Measurements from ENCODE around the gene COPZ1. TPM values are rescaled to one million over a fixed set of nuclear protein-coding genes. Genes with fewer than 3 reads are reported as not detected.

COPZ1 gene
- total and polyA plus RNA-seq, 4 donors, result 98.8 to 163 (median 136) TPM

- Histone ChIP-seq H3K9me3 (ENCODE audit: control insufficient read depth in 4 of 4, insufficient read depth in 3 of 4, low read length in 3 of 4) (no peaks in the 10 kb centered on the region), H3K4me1 (ENCODE audit: control insufficient read depth in 5 of 5, insufficient read depth in 5 of 5, low read length in 5 of 5) (peaks cover 0 to 2% (median 0%) of the 10 kb centered on the region in 5 donors), H3K36me3 (ENCODE audit: control insufficient read depth in 4 of 4, insufficient read depth in 4 of 4, low read length in 4 of 4) (peaks cover 0 to 3% (median 0%) of the 10 kb centered on the region in 4 donors), H3K4me3 (no peak overlapping the region), H3K9ac (ENCODE audit: insufficient read depth in 1 of 2, low read length in 2 of 2) (no peak overlapping the region), H3K27me3 (ENCODE audit: control insufficient read depth in 3 of 3, insufficient read depth in 3 of 3, low read length in 2 of 3) (peaks cover 0 to 11% (median 9%) of the 10 kb centered on the region in 3 donors), H3K27ac (ENCODE audit: low read depth in 1 of 2, low read length in 1 of 2) (no peak overlapping the region)
- WGBS, 2 donors, result 57 to 78% methylated on average over 9 of the region's 9 CpGs
- ATAC-seq (ENCODE audit: insufficient read depth, low FRiP score) (no peak), DNase-seq (no peak)
- no peak for TF ChIP-seq CTCF (IDR thresholded peaks at IDR 0.05; ENCODE audit: control extremely low read depth, extremely low read depth)
Observed at GRCh38 chr12:54294953-54295566, 29.9 kb upstream of the COPZ1 start.

GRCh38 chr12:54296393-54297099 is 28.4 kb upstream of the COPZ1 start:
- H3K9ac ChIP-seq (ENCODE audit: insufficient read depth in 1 of 2, low read length in 2 of 2), result no peak overlapping the region
- no peak overlapping the region for H3K4me3 ChIP-seq
- peaks cover 0 to 7% (median 0%) of the 10 kb centered on the region in 5 donors for H3K4me1 ChIP-seq (ENCODE audit: control insufficient read depth in 5 of 5, insufficient read depth in 5 of 5, low read length in 5 of 5)
- WGBS, 2 donors, result 25 to 64% methylated on average over 5 of the region's 5 CpGs
- H3K9me3 ChIP-seq (ENCODE audit: control insufficient read depth in 4 of 4, insufficient read depth in 3 of 4, low read length in 3 of 4), result no peaks in the 10 kb centered on the region
- peaks cover 0 to 3% (median 0%) of the 10 kb centered on the region in 4 donors for H3K36me3 ChIP-seq (ENCODE audit: control insufficient read depth in 4 of 4, insufficient read depth in 4 of 4, low read length in 4 of 4)
- ATAC-seq (ENCODE audit: insufficient read depth, low FRiP score) (no peak), DNase-seq (no peak)
- H3K27ac ChIP-seq (ENCODE audit: low read depth in 1 of 2, low read length in 1 of 2), result no peak overlapping the region
- TF ChIP-seq CTCF (IDR thresholded peaks at IDR 0.05; ENCODE audit: control extremely low read depth, extremely low read depth), result no peak
- H3K27me3 ChIP-seq (ENCODE audit: control insufficient read depth in 3 of 3, insufficient read depth in 3 of 3, low read length in 2 of 3), result peaks cover 0 to 16% (median 14%) of the 10 kb centered on the region in 3 donors

GRCh38 chr12:54298904-54299303 is 26.0 kb upstream of the COPZ1 start:
- TF ChIP-seq CTCF (IDR thresholded peaks at IDR 0.05; ENCODE audit: control extremely low read depth, extremely low read depth), result no peak
- Histone ChIP-seq H3K27me3 (ENCODE audit: control insufficient read depth in 3 of 3, insufficient read depth in 3 of 3, low read length in 2 of 3) (peaks cover 0 to 21% (median 20%) of the 10 kb centered on the region in 3 donors), H3K9ac (ENCODE audit: insufficient read depth in 1 of 2, low read length in 2 of 2) (no peak overlapping the region), H3K9me3 (ENCODE audit: control insufficient read depth in 4 of 4, insufficient read depth in 3 of 4, low read length in 3 of 4) (no peaks in the 10 kb centered on the region), H3K27ac (ENCODE audit: low read depth in 1 of 2, low read length in 1 of 2) (no peak overlapping the region), H3K4me3 (no peak overlapping the region), H3K4me1 (ENCODE audit: control insufficient read depth in 5 of 5, insufficient read depth in 5 of 5, low read length in 5 of 5) (peaks cover 0 to 7% (median 0%) of the 10 kb centered on the region in 5 donors), H3K36me3 (ENCODE audit: control insufficient read depth in 4 of 4, insufficient read depth in 4 of 4, low read length in 4 of 4) (no peaks in the 10 kb centered on the region)
- 43 to 82% methylated on average over 5 of the region's 5 CpGs for WGBS, 2 donors
- DNase-seq (no peak), ATAC-seq (ENCODE audit: insufficient read depth, low FRiP score) (no peak)
